Small intestine (tissue), 7 donors: ENCODE results near the gene KCNA2. TPM values are rescaled to one million over a fixed set of nuclear protein-coding genes. Genes with fewer than 3 reads are reported as not detected.

ENCODE experiments used
- DNase-seq, 2 donors: peaks; one replicate each; pipeline versions ENCODE4 v3.0.0 to v3.0.0-alpha.2; 2013
- FAIRE-seq: peaks from 2 replicates; lab custom pipeline; 2012; peaks lifted over from hg19 to GRCh38; lab: Jason Lieb, UNC
- H3K27ac ChIP-seq, 3 donors: one replicate each; pipeline ENCODE4 v1.5.1; 2013; ENCODE audit warnings: low read length in 2 of 3, mild to moderate bottlenecking in 2 of 3, control low read depth in 1 of 3, inconsistent platforms in 1 of 3, low read depth in 1 of 3, moderate library complexity in 1 of 3
- H3K27me3 ChIP-seq, 3 donors: one replicate each; pipeline ENCODE4 v1.6.1; 2013; ENCODE audit warnings: low read length in 3 of 3, inconsistent platforms in 1 of 3; ENCODE audit not compliant: control insufficient read depth in 3 of 3, insufficient read depth in 3 of 3
- H3K36me3 ChIP-seq, 3 donors: one replicate each; pipeline ENCODE4 v1.6.1; 2013; ENCODE audit warnings: low read length in 3 of 3, inconsistent platforms in 1 of 3, low read depth in 1 of 3, mild to moderate bottlenecking in 1 of 3, moderate library complexity in 1 of 3; ENCODE audit not compliant: control insufficient read depth in 3 of 3, insufficient read depth in 2 of 3
- H3K4me1 ChIP-seq, 3 donors: one replicate each; pipeline ENCODE4 v1.6.1; 2013; ENCODE audit warnings: low read length in 2 of 3, inconsistent platforms in 1 of 3, low read depth in 1 of 3, mild to moderate bottlenecking in 1 of 3, moderate library complexity in 1 of 3; ENCODE audit not compliant: control insufficient read depth in 3 of 3, insufficient read depth in 2 of 3
- H3K4me3 ChIP-seq, 3 donors: one replicate each; pipeline ENCODE4 v1.5.1; 2013; ENCODE audit warnings: low read length in 3 of 3, control low read depth in 1 of 3, inconsistent platforms in 1 of 3, low read depth in 1 of 3, mild to moderate bottlenecking in 1 of 3, moderate library complexity in 1 of 3
- H3K9me3 ChIP-seq, 2 donors: one replicate each; pipeline ENCODE4 v1.6.1; 2013; ENCODE audit warnings: low read depth in 1 of 2, low read length in 1 of 2; ENCODE audit not compliant: control insufficient read depth in 2 of 2, insufficient read depth in 1 of 2
- WGBS, 3 donors: extraction: QIAGEN DNeasy Blood & Tissue Kit; methylation state at CpG; one replicate each; pipeline ENCODE4 v1.1.7; 2013; 5-methylcytosine and 5-hydroxymethylcytosine counted together
- polyA plus RNA-seq, 4 donors: library from polyadenylated mRNA; stranded (reverse) in 3 of 4; unstranded in 1 of 4; fragments of 200-250 nt in 3 of 4; fragments of 120-200 nt in 1 of 4; gene quantifications; one replicate each; pipeline versions ENCODE4 v1.2.1 to v1.2.3, GENCODE V29; 2013
- donor health status: healthy with polysubstance abuse.
- donor health status: control.
- donor health status: control.
- donor health status: Bipolar disorder and iron deficiency.
- donor health status: healthy.

Gene KCNA2
- polyA plus RNA-seq, 4 donors: 0.18 to 0.28 TPM; not detected in 2

- H3K27ac ChIP-seq: peak overlapping the region in 1 of 3 donors; percentile 82
- no peak overlapping the region for H3K4me3 ChIP-seq
- no peaks in the 10 kb centered on the region for H3K36me3 ChIP-seq
- no peak for DNase-seq
- peaks cover 0 to 4% (median 0%) of the 10 kb centered on the region in 3 donors for H3K4me1 ChIP-seq
- WGBS, 3 donors: 47 to 80% (median 76%) methylated on average over 2 of the region's 2 CpGs
- no peak for FAIRE-seq
- H3K9me3 ChIP-seq: no peaks in the 10 kb centered on the region
- peaks cover 0 to 5% (median 0%) of the 10 kb centered on the region in 3 donors for H3K27me3 ChIP-seq
Measured at GRCh38 chr1:110633646-110634030, 27.5 kb upstream of the KCNA2 start.

GRCh38 chr1:110631836-110632620 lies 25.9 kb upstream of the KCNA2 start:
- peaks cover 0 to 4% (median 0%) of the 10 kb centered on the region in 3 donors for H3K4me1 ChIP-seq
- H3K4me3 ChIP-seq: no peak overlapping the region
- 57 to 66% (median 58%) methylated on average over 6 of the region's 6 CpGs for WGBS, 3 donors
- FAIRE-seq (no peak), DNase-seq (no peak)
- peaks cover 0 to 5% (median 0%) of the 10 kb centered on the region in 3 donors for H3K27me3 ChIP-seq
- no peaks in the 10 kb centered on the region for H3K36me3 ChIP-seq
- no peaks in the 10 kb centered on the region for H3K9me3 ChIP-seq
- H3K27ac ChIP-seq: peak overlapping the region in 2 of 3 donors; percentile 24 to 87

DNA sequence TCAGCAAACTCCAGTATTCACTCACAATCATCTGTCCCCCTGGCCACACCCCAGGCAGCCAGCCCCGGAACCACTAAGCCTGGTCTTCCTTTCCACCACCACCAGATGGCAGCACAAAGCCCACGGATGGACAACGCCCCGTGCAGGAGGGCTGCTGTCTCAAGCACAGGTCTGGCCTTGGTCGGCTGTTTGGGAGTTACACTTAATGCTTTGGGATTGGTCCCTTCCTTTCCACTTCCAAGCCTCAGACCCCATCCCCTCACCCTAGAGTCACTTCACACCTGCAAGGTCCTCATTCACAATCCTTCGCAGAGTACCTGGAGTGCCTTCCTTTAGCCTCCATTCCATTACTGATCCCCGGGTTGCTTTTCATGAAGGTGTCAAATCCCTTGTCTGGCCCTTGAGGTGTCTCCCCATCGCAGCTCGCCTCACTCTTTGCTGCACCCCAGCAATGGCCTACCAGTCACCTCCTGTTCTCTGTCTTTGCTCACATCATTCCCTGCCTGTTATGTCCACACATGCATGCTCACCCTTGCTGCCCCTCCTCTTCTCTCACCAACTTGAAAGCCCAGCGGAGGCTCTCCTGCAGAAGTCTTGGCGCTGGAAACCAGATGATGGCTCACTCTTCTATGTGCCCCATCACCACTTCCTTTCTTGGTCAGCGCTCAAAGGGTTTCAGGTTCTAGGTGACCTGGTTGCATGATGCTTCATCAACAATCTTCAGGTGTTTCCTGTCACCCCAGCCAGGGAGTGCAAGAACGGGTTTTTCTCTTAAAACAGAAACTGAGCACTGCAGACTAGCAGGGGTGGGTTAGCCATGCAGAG lies 24.9 kb upstream of the KCNA2 start:
- no peaks in the 10 kb centered on the region for H3K36me3 ChIP-seq
- FAIRE-seq: no peak
- 27 to 37% (median 30%) methylated on average over 13 of the region's 13 CpGs for WGBS, 3 donors
- H3K9me3 ChIP-seq: no peaks in the 10 kb centered on the region
- peaks cover 0 to 5% (median 0%) of the 10 kb centered on the region in 3 donors for H3K27me3 ChIP-seq
- peak; percentile 66 to 79 for DNase-seq
- peaks cover 0 to 4% (median 0%) of the 10 kb centered on the region in 3 donors for H3K4me1 ChIP-seq
- H3K4me3 ChIP-seq: no peak overlapping the region
- H3K27ac ChIP-seq: peak overlapping the region in 1 of 3 donors; percentile 87

DNA sequence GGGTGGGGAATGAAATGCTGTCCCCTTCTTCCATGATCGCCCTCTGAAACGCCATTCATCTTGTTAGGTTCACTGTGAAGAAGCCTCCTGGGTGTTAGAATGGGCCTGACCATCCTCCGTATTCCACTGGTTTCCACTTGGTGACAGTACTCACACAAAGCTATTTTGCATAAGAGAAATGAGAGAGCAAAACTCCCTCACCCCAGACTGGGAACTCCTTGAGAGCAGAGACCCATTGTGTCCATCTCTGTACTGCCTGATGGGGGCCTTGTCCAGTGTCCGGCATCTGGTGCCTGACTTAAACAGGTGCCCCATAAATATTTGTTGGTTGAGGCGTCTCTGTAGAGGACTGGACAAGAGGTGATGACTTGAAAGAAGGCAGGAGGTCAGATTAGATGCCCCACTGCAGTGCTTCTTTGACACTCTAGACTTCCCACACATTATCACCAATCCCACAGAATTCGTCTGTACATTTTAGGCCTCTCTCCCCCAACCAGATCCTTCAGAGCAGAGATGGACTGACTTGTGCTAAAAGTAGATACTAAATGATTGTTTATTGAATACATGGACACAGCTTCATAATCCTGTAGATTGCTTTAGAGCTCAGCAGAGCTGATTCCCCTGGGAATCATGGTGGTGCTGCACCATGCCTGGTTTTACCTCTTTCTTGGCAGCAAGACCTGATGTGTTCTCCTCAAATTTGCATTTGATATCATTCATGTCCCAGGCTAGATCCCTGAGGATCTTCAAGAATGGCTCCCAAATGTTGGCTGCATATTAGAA lies 22.4 kb upstream of the KCNA2 start:
- Histone ChIP-seq H3K4me3 (no peak overlapping the region), H3K9me3 (no peaks in the 10 kb centered on the region), H3K27ac (no peak overlapping the region), H3K4me1 (no peaks in the 10 kb centered on the region), H3K36me3 (no peaks in the 10 kb centered on the region), H3K27me3 (peaks cover 0 to 5% (median 0%) of the 10 kb centered on the region in 3 donors)
- no peak for FAIRE-seq
- no peak for DNase-seq
- 78 to 82% (median 80%) methylated on average over 6 of the region's 6 CpGs for WGBS, 3 donors

DNA sequence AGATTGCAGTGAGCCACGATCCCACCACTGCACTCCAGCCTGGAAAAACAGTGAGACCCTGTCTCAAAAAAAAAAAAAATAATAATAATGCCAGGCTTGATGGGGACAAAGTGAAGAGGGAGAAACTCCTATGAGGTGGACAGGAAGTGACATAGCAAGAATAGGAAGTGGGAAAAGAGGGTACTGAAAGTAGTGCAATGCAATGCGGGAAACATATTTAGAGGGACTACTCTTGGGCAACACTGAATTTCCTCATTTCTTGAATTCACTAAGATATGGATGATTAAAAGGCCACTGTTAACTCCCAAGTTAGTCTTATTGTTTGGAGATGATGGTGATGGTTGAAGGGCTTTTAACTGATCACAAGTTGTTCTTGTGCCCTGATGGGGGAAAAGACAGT lies 21.6 kb upstream of the KCNA2 start:
- peaks cover 0 to 5% (median 0%) of the 10 kb centered on the region in 3 donors for H3K27me3 ChIP-seq
- H3K27ac ChIP-seq: no peak overlapping the region
- no peaks in the 10 kb centered on the region for H3K9me3 ChIP-seq
- H3K36me3 ChIP-seq: no peaks in the 10 kb centered on the region
- FAIRE-seq: no peak
- 73 to 87% (median 79%) methylated on average over 2 of the region's 2 CpGs for WGBS, 3 donors
- no peak for DNase-seq
- H3K4me1 ChIP-seq: no peaks in the 10 kb centered on the region
- no peak overlapping the region for H3K4me3 ChIP-seq

GRCh38 chr1:110626889-110627288 lies 20.7 kb upstream of the KCNA2 start:
- no peaks in the 10 kb centered on the region for H3K36me3 ChIP-seq
- H3K27me3 ChIP-seq: peaks cover 0 to 5% (median 0%) of the 10 kb centered on the region in 3 donors
- H3K27ac ChIP-seq: no peak overlapping the region
- 55 to 62% (median 58%) methylated on average over 7 of the region's 7 CpGs for WGBS, 3 donors
- H3K4me1 ChIP-seq: no peaks in the 10 kb centered on the region
- FAIRE-seq: no peak
- H3K4me3 ChIP-seq: no peak overlapping the region
- no peak for DNase-seq
- H3K9me3 ChIP-seq: no peaks in the 10 kb centered on the region

- H3K27me3 ChIP-seq: peaks cover 0 to 16% (median 0%) of the 10 kb centered on the region in 3 donors
Measured at GRCh38 chr1:110620686-110621085, 14.5 kb upstream of the KCNA2 start.

DNA sequence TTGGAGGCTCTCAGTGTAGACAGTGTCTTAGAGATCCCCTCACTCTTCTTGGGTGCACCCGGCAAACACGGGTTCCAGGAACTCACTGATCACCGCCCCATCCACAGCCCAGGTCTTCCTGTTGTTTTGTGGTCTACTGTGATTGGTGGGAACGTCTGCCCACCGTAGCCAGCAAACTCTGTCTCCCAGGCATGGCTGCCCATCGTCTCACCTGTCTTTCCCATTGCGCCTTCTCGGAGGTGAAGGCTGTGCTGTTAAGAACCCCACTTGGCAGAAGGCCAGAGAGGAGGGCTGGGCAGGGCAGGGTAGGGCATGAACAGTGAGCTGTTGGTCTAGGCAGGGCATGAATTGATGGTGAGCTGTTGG lies 14.1 kb upstream of the KCNA2 start:
- Histone ChIP-seq H3K27me3 (peaks cover 0 to 19% (median 3%) of the 10 kb centered on the region in 3 donors), H3K36me3 (no peaks in the 10 kb centered on the region), H3K9me3 (no peaks in the 10 kb centered on the region), H3K4me1 (no peaks in the 10 kb centered on the region), H3K27ac (peak overlapping the region in 2 of 3 donors; percentile 8 to 85), H3K4me3 (no peak overlapping the region)
- FAIRE-seq (no peak), DNase-seq (peak in 1 of 2 donors; percentile 27)
- whole genome bisulfite sequencing, 3 donors: 20 to 53% (median 22%) methylated on average over 8 of the region's 8 CpGs

More at GRCh38 chr1:110620686-110621085, 14.5 kb upstream of the KCNA2 start:
- DNase-seq: no peak
- Histone ChIP-seq H3K9me3 (no peaks in the 10 kb centered on the region), H3K36me3 (no peaks in the 10 kb centered on the region), H3K27ac (no peak overlapping the region), H3K4me3 (no peak overlapping the region), H3K4me1 (no peaks in the 10 kb centered on the region)
- WGBS, 3 donors: 56 to 69% (median 64%) methylated on average over 7 of the region's 7 CpGs
- no peak for FAIRE-seq
